Stimulated activated CD8-positive, alpha-beta memory T cell treated with anti-CD3 and anti-CD28 coated beads, Interleukin-12 subunit alpha, Interleukin-12 subunit beta, amount 100 ng/mL, for 4 hours (primary cell): Measurements from ENCODE around the gene SUPT20H.
"Not testable (repeated sequence)": the region's sequence is repeated elsewhere in the genome, so short reads cannot be mapped to it uniquely, and the experiment has no call there.

ENCODE experiments used
- DNase-seq: peaks from one replicate; pipeline ENCODE4 v3.0.0-alpha.2; 2020; ENCODE audit warnings: low read depth

The SUPT20H gene

DNA sequence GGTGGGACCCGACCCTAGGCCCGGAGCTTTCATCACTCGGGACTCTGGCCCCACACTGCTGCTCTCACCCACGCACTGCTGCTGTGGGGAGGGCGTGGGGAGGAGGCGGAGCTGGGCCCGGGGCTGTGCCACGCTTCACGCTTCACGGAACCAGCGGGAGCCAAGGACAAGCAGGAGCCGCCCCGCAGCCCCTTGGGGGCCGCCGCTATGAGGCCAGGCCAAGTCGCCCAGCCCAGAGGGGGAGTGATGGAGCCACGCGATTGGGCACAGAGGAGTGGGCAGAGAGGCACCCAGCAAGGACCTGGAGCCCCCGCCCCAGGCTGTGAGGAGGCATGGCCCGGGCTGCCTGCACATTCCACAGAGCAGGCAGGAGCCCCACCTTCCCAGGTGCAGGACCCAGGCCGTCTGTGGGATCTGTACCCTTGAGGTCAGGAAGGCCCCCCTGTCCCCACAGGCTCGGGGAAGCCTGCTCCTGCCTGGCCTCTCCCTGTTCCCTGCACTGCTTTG is 10.2 kb upstream of the SUPT20H start:
- no peak for DNase-seq

DNA sequence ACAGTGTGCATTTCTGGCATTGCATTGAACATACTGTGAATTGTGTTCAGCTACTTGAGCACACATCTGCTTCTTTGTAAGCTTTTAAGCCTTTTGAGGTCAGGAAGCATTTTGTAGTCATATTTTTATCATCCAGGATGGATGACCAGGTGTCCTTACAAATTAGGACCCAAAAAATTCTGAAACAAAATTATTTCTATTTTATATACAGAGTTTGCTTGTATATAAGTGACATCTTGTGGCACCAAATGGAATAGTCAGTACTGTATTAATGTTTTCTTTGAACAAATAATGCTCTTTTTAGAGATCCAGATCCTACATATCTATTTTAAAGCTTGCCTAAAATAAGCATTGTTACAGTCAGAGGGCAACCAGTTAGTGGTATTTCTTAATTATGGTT is 9.5 kb upstream of the SUPT20H start:
- no peak for DNase-seq

DNA sequence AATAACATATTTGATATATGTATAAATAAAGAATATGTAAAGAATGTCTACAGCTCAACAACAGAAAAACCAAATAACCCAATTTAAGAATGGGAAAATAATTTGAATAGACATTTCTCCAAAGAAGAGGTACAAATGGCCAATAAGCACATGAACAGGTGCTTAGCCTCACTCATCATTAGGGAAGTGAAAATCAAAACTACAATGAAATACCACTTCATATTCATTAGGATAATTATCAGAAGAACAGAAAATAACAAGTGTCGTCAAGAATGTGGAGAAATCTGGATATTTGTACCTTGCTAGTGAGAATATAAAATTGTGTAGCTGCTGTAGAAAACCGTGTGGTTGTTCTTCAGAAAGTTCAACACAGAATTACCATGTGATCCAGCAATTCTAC is 8.4 kb upstream of the SUPT20H start:
- no peak for DNase-seq

DNA sequence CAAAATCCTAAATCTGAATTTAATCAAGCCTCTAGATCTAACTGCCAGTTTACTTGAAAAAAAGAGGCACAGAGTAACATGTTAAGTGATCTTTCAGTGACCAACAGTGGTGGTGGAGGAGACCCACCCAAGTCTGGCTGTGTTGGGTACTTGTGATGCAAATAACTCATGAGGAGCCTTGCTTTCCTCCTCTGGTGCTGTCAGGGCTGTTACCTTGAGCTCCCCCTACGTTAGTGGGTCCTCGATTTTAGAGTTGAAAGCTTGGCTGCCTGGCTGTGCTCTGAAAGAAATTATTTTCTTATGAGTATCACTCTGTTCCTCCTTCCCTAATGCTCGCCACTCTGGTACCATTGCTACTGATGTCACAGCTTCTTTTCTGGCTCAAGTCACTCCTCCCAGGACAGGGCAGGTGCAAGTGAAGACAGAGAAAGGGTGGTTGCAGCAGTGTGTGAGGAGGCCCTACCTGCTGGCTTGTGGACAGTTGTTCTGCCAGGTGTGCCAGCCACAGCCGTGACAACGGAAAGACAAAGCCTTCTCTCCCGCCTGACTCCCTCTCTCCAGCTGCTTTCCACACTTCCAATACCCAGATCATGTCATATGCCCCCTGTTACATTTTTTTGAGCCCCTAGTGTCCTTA is 6.5 kb upstream of the SUPT20H start:
- DNase-seq, result no peak

DNA sequence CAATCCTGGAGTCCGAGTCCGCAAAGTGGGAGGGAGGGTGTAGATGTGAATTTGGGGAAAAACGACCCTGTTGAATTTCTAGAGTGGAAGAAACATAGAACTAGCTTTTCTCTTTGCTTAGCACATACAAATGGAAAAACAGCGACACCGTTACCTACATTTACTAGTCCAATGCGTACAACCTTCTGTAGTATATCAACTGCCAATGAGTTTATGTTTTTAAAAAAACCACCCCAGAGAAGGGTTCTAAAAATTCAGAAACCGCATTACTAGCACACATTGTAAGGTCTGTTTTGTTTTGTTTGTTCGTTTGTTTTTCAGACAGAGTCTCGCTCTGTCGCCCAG is 332 bp upstream of the SUPT20H start:
- DNase-seq, result no peak

DNA sequence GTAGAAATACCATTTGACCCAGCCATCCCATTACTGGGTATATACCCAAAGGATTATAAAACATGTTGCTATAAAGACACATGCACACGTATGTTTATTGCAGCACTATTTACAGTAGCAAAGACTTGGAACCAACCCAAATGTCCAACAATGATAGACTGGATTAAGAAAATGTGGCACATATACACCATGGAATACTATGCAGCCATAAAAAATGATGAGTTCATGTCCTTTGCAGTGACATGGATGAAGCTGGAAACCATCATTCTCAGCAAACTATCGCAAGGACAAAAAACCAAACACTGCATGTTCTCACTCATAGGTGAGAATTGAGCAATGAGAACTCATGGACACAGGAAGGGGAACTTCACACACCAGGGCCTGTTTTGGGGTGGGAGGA is 3.3 kb downstream of the SUPT20H start:
- DNase-seq, result not testable (repeated sequence)

DNA sequence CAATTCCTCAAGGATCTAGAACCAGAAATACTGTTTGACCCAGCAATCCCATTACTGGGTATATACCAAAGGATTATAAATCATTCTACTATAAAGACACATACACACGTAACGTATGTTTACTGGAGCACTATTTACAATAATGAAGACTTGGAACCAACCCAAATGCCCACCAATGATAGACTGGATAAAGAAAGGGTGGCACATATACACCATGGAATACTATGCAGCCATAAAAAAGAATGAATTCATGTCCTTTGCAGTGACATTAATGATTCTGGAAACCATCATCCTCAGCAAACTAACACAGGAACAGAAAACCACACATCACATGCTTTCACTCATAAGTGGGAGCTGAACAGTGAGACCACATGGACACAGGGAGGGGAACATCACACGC is 6.4 kb downstream of the SUPT20H start:
- not testable (repeated sequence) for DNase-seq

DNA sequence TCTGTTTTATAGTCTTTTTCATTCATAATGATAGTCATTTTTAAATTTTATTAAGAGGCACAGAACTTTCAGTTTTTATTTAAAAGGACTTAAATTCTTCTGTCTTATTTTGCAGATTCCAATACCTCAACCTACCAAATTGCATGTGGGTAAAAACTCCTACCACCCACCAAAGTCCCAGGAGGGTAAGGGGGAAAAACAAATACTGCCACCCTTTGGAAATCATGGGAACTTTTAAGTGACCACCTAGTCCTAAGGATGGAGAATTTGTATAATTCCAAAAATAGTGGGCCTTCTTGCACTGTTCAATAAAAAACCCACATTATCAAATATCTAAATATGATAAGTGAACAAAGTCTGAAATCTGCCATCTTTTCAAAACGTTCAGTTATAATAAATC is 9.7 kb downstream of the SUPT20H start:
- DNase-seq, result no peak

DNA sequence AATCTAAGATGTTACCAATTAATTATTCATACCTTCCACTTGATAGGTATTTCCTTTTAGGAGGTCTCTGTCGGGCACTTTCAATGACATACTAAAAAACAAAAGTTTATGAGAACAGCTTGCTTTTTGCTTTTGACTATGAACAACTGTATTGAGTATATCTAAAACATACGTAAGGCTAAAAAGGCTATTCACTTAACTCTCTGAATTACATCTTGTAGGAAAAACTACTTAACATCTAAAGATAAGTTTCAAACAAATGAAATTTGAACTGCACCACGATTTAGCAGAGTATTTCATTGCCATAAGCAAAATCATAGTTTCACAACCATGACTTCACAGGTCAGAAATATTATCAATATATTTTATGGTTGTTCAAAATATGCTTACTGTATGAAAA is 11.6 kb downstream of the SUPT20H start:
- no peak for DNase-seq

DNA sequence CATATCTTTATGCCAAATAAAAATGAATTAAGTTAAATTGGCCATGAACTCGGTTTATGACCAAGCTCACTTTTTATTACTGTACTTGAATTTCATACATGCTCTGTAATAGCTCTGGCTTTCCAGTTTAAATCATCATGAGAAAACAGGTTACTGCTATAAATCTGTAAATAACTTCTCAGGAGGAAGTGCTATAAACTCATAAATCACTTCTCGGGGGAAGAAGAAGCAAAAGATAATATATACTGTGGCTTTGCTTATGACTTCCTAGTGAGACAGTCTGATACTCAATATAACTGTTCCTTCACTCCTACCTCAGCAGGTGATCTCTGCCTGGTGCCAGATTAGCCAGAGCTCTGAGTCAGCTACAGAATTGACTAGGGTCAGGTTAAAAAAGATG is 12.5 kb downstream of the SUPT20H start:
- no peak for DNase-seq

DNA sequence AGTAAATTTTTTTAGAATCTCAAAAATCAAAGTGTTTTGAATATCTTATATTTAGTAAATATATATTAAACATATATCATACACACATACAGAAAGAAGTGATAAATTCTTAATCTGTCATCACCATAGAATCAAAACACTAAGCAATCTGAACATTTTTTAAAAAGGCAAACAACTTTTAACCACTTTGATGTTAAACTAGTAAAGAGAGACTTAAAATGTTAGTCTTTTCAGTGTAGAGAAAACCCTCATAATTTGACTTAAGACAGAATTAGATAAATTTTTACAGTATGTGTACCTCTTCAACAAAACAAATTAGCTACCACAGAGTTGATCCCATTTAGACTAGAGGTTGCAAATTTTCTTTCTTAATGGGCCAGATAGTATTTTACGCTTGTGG is 13.4 kb downstream of the SUPT20H start:
- no peak for DNase-seq

DNA sequence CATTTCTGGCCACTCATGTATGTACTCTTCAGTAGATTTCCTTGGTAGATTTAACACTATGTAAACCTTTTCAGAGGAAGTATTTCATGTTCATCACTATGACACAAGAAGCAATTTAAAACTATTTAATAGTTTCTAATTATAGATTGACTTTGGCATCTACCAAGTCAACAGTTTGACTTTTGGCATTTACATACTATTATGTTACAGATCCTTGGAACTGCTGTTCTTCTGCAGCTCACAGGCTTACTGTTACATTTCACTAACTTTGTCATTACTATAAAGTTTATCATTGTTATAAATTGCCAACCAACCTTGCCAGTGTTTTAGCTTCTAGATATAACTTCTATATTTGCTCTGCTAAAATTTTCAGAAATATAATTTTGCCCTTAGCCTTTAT is 18.7 kb downstream of the SUPT20H start:
- no peak for DNase-seq

DNA sequence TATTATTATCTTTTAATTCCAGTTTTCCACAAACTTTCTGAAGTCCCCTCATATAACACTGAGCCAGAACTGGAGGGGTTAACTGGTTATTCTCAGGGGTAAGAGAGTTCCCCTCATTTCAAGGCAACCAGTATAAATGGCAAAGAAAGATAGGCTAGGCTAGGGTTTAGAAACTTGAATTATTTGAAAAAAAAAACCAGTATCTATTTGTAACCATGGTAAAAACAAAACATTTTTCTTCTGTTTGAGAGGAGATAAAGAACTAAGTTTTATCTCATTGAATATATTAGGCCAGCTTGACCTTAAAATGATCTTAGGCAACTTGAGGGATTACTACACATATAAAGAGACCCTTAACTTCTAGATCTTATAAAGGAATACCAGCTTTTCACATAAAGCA is 19.6 kb downstream of the SUPT20H start:
- no peak for DNase-seq

DNA sequence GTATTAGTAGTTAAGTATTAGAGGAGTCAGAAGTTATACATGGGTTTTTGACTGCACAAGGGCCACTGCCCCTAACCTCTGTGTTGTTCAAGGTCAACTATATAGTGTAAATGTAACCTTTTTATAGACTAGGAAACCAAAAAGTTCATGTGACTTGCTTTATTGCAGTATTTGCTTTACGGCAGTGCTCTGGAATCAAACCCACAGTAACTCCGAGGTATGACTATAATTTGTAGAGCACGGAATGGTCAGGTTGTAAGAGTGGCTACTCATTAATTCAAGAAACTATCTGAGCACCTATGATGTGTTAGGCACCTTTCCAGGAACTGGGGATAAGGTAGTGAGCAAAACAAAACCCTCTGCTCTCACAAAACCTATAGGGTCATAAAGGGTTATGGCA is 22.2 kb downstream of the SUPT20H start:
- no peak for DNase-seq

DNA sequence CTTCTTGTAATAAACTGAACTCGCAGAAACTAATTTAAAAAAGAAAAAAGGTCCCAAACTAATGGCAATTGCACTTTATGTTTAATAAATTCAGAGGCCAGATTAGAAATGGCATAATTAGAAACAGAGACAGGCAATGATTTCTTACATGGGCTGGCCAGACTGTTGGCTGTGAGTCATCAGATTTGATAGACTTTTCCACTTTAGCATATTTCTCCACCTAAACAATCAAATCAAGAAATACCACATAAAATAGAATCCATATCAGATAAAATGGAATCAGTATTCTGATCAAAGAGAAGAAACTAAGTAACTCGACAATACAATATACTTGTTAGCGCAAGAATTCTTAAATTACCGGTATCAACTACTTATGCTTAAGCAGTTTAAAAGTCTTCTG is 29.9 kb downstream of the SUPT20H start:
- no peak for DNase-seq

DNA sequence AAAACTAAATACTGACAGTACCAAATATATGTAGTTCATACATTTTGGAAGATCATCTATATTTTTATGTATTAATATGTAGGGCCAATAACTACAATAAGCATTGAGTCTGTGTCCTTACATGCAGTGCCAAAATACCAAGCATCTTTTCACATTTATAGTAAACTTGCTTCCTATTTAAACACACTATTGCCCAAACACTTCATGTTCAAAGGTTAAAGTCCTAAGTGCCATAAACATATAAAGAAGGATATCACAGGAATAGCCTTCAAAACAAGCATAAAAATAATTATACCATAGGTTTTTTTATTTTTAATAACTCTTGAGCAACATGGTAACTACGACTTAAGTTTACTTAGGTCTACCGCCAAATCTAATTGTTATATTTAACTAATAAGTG is 31.8 kb downstream of the SUPT20H start:
- no peak for DNase-seq

DNA sequence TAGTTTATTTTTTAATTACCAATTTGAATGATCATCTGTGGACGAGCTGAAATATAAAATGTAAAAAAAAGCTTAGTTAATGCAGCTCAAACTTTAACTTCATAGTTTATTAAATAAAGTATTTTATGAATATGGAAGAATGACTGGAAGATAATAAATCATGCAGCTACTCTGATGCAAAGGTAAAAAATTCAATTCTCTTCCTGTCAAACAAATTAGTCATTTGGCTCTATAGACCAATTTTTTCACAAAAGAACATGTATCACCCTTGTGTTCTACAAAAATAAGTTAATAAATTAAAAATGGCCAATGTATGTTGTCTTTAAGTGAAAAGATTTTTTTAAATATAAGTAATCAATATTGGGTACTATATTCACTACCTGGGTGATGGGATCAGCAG is 32.7 kb downstream of the SUPT20H start:
- DNase-seq, result no peak

DNA sequence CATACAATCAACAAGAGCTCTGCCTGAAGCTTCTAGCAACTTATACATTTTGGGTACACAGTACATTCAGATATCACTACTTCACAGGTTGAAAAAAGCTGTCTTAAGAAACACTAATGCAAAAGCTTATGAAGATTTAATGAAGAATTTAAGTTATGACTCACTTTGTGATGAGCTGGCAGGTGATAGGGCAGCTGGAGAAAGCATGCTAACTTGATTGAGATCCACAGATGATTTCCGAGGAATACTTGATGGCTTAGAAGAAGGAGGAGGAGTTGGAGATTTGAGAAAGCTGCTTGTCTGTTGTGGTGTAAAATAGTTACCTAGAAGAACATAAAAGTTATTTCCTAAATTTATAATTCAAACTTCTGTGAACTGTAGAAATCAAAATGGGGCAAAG is 35.6 kb downstream of the SUPT20H start:
- DNase-seq, result no peak

DNA sequence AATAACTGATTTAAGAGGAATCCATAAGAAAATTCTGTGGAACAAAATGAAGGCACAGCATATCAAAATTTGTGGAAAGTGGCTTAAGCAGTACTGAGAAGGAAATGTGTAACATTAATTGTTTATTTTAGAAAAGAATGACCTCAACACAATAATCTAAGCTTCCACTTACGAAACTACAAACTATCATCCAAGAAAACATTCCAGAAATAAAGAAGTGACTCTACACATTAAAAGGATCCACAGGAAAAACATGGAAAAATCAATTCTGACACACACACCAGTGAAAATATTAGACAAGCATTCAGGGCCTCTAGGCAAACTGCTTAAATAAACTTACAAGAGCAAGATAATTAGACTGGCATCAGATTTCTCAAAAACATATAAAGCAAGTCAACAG is 44.9 kb downstream of the SUPT20H start:
- DNase-seq, result no peak

DNA sequence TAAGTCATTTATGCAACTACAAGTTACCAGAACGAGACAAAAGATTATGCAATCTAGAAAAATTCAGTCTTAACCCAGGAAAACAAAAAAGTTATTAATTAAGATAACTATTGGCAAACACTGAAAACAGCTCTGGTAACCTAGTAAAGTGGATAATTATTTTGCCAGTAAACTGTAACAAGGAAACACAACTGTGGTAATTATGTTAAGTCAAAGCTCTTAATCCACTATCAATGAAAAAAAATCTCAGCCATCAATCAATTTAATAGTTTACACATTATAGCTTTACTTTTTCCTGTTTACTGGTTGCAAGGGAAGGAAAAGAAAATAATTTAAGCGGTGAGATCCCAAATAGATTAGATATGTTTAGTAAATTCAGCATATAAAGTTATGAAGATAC is 47.7 kb downstream of the SUPT20H start:
- DNase-seq, result no peak

DNA sequence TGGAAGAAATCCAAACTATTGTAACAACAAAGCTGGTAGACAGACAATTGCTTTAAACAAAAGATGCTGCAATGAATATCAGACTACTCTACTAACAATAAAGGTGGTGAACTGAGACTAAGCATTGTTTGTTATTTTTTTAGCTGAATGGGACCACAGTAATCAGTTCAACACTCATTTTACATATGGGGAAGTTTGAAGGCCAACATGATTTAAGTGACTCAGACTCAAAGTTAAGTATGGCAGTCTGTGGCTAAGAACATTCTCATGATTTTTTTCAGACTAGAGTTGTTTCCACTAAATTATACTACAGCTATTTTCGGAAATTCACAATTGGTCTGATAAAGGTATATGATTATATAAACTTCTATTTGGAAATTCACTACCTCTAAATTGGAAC is 48.5 kb downstream of the SUPT20H start:
- DNase-seq, result no peak

DNA sequence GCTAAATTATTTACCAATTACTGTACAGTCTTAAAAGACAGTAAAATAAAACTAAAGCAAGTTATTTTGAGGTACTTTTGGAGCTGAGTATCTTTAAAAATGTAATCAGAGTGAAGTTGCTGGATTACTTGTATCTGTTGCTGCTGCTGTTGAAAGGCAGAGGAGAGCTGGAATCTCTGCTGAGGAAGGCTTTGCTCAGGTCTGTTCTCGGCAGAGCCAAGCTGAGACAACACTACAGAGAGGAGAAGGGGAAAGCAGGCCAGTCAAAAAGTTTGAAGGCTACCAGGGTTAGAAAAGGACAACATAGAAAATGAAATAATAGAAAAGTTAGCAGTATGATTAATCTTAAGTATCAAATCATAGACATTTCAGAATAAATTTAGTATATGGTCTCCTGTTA is 49.1 kb downstream of the SUPT20H start:
- no peak for DNase-seq

DNA sequence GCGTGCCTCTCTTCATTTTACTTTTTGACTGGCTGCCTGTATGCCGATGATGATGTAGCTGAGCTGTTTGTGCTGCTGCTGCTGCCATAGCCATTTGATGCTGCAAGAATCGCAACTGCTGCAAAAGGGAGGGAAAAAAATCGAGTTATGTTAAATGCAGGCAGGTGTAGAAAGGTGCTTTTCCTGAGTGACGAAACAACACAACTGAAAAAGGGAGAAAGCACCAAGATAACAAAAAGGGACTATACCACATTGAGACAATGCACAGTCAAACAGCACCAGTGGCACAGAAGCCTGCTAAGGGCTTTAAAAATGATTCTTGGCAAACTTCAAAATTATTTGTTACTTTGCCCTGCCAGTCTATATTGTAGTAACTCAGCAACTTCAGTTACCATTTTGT is 49.8 kb downstream of the SUPT20H start:
- no peak for DNase-seq

DNA sequence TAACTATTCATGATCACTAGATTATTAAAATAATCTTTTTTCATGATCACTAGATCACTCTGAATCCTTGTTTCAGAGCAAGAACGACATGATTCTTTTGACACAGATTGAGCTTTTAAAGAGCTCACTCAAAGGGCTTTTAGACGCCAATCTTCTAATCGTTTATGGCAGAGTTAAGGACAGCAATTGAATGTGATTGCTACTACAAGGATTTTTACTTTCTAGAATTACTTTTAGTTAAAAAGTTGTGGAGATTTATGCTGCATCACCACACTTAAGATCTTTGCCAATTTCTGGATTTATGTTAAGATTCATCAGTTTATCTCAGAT is 57.6 kb downstream of the SUPT20H start:
- DNase-seq, result no peak
